Tibial artery (tissue), 4 donors: ENCODE measurements around the gene C1orf198.

Source experiments
- DNase-seq, 2 donors: peaks; one replicate each; pipeline ENCODE4 v3.0.0-alpha.2; 2019
- H3K27ac ChIP-seq, 2 donors: fragments of 200-600 bp; sonication (generic) in 1 of 2; 1 replicate in 1 of 2; 2 replicates in 1 of 2; pipeline ENCODE4 v1.5.1; 2018 to 2019; ENCODE audit warnings: mild to moderate bottlenecking in 1 of 2
- H3K27me3 ChIP-seq, 2 donors: fragments of 200-600 bp; sonication (generic) in 1 of 2; one replicate each; pipeline versions ENCODE4 v1.5.1 to v1.6.0; 2016 to 2019
- H3K36me3 ChIP-seq, 3 donors: fragments of 200-600 bp; sonication (generic) in 2 of 3; one replicate each; pipeline ENCODE4 v1.5.1; 2016 to 2019; ENCODE audit warnings: mild to moderate bottlenecking in 2 of 3
- H3K4me1 ChIP-seq, 4 donors: fragments of 200-600 bp; sonication (generic) in 2 of 4; 1 replicate in 3 of 4; 2 replicates in 1 of 4; pipeline ENCODE4 v1.5.1; 2016 to 2019
- H3K4me3 ChIP-seq, 2 donors: fragments of 200-600 bp; sonication (generic) in 1 of 2; 1 replicate in 1 of 2; 2 replicates in 1 of 2; pipeline ENCODE4 v1.5.1; 2018 to 2019; ENCODE audit warnings: mild to moderate bottlenecking in 2 of 2
- H3K9me3 ChIP-seq, 3 donors: fragments of 200-600 bp; sonication (generic) in 1 of 3; one replicate each; pipeline ENCODE4 v1.5.1; 2016 to 2019
- intact Hi-C: fragments of 100-400 bp; cut with DNase I; formaldehyde crosslinking; loops from one replicate; pipeline ENCODE4 v1.15.0; 2023; ENCODE audit warnings: low total_unique reads
- TF ChIP-seq, protein P1 (sequence below), 2 experiments: fragments of 200-600 bp in 1 of 2; fragments of 450-650 bp in 1 of 2; IDR thresholded peaks; one replicate each; pipeline ENCODE4 v1.5.1; 2017 to 2019; ENCODE audit warnings: antibody characterized with exemption in 2 of 2, mild to moderate bottlenecking in 1 of 2, moderate library complexity in 1 of 2

The C1orf198 gene

DNA sequence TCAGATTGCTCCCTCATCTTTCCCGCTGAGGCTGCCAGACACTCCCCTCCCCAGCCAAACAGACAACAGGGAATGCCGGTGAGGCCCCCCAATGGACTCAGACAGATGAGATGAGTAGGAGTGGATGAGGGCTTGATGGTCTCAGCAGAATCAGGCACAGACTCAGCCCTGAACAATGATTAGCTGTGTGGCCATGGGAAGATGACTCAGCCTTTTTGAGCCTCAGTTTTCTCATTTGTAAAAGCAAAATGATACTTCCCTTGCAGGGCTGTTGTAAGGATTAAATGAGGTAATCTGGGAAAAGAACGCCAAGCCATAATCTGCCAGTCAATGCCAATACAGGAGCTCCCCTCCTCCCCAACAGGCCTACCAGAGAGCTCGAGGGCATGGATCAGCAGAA is 12.4 kb downstream of the C1orf198 start:
- H3K4me3 ChIP-seq: no peak overlapping the region
- DNase-seq: no peak
- peaks cover 13 to 37% (median 17%) of the 10 kb centered on the region in 3 donors for H3K36me3 ChIP-seq
- intact Hi-C loops: no loop called here
- peak overlapping the region; percentile 89 to 97 for H3K27ac ChIP-seq
- peaks cover 0 to 97% (median 75%) of the 10 kb centered on the region in 4 donors for H3K4me1 ChIP-seq
- H3K9me3 ChIP-seq: no peaks in the 10 kb centered on the region
- TF ChIP-seq, protein P1, sequence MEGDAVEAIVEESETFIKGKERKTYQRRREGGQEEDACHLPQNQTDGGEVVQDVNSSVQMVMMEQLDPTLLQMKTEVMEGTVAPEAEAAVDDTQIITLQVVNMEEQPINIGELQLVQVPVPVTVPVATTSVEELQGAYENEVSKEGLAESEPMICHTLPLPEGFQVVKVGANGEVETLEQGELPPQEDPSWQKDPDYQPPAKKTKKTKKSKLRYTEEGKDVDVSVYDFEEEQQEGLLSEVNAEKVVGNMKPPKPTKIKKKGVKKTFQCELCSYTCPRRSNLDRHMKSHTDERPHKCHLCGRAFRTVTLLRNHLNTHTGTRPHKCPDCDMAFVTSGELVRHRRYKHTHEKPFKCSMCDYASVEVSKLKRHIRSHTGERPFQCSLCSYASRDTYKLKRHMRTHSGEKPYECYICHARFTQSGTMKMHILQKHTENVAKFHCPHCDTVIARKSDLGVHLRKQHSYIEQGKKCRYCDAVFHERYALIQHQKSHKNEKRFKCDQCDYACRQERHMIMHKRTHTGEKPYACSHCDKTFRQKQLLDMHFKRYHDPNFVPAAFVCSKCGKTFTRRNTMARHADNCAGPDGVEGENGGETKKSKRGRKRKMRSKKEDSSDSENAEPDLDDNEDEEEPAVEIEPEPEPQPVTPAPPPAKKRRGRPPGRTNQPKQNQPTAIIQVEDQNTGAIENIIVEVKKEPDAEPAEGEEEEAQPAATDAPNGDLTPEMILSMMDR (IDR thresholded peaks at IDR 0.05): no peak
- H3K27me3 ChIP-seq: no peaks in the 10 kb centered on the region

DNA sequence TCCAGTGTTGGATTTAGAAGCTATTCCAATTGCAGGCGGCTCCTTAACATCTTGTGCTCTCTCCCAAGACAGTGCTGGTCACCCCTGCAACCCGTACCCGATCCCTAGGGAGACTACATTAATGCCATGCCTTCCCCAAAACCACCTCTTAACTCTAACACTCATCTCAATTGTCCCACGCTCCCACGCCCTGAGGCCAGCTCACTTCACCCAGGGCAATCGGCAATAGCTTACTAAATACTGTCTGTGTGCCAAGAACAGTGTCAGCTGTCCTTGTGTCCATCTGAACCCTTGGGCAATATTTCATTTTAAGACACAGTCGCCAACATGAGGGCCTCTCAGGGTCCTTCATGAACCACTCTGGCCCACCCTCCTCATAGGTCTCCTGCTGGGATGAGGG is 13.9 kb downstream of the C1orf198 start:
- H3K36me3 ChIP-seq: peaks cover 13 to 37% (median 17%) of the 10 kb centered on the region in 3 donors
- H3K27me3 ChIP-seq: no peaks in the 10 kb centered on the region
- peak overlapping the region; percentile 89 to 97 for H3K27ac ChIP-seq
- no peak overlapping the region for H3K4me3 ChIP-seq
- H3K4me1 ChIP-seq: peaks cover 5 to 97% (median 78%) of the 10 kb centered on the region in 4 donors
- H3K9me3 ChIP-seq: no peaks in the 10 kb centered on the region
- DNase-seq: no peak
- intact Hi-C loops: no loop called here
- TF ChIP-seq, protein P1 (IDR thresholded peaks at IDR 0.05): no peak

DNA sequence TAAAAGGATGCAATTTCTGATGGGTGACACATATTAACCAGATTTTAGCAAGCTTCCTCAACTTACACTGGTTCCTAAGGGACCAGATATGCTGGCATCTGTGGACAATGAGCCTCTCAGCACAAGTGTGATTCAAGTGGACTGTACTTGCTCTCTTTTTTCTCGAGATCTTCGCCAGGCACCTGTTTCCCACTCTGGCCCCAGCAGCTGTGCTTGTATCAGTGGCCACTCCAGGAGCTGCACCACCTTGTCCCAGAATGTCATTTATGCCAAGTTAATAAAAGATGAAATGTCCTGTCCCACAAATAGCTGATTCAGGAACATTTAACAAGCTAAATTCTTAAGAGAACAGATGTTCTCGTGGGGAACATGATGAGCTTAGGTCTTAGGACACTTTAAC is 14.6 kb downstream of the C1orf198 start:
- Histone ChIP-seq H3K4me1 (peaks cover 5 to 96% (median 78%) of the 10 kb centered on the region in 4 donors), H3K27me3 (no peaks in the 10 kb centered on the region), H3K9me3 (no peaks in the 10 kb centered on the region), H3K4me3 (no peak overlapping the region), H3K36me3 (peaks cover 13 to 37% (median 17%) of the 10 kb centered on the region in 3 donors), H3K27ac (peak overlapping the region; percentile 89 to 97)
- TF ChIP-seq, protein P1 (IDR thresholded peaks at IDR 0.05): no peak
- intact Hi-C loops: no loop called here
- DNase-seq: no peak

DNA sequence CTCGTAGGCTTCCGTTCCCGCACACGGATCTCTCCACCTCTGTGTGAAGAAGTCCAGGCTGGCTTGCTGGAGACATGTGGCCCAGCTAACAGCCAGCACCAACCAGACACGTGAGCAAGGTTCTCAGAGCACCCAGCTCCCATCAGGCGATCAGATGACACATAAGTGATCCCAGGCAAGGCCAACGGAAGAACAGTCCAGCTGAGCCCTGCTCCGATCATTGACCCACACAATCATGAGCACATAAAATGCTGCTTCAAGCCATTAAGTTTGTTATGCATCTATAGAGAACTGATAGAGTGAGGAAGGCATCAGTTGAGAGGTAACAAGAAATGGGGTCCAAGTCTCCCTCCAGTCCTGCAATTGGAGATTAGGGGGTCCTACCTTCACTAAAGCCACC is 15.4 kb downstream of the C1orf198 start:
- H3K9me3 ChIP-seq: no peaks in the 10 kb centered on the region
- DNase-seq: no peak
- intact Hi-C loops: no loop called here
- H3K27me3 ChIP-seq: no peaks in the 10 kb centered on the region
- H3K4me1 ChIP-seq: peaks cover 5 to 96% (median 77%) of the 10 kb centered on the region in 4 donors
- H3K4me3 ChIP-seq: no peak overlapping the region
- TF ChIP-seq, protein P1 (IDR thresholded peaks at IDR 0.05): no peak
- H3K36me3 ChIP-seq: peaks cover 13 to 37% (median 17%) of the 10 kb centered on the region in 3 donors
- peak overlapping the region; percentile 89 to 97 for H3K27ac ChIP-seq

DNA sequence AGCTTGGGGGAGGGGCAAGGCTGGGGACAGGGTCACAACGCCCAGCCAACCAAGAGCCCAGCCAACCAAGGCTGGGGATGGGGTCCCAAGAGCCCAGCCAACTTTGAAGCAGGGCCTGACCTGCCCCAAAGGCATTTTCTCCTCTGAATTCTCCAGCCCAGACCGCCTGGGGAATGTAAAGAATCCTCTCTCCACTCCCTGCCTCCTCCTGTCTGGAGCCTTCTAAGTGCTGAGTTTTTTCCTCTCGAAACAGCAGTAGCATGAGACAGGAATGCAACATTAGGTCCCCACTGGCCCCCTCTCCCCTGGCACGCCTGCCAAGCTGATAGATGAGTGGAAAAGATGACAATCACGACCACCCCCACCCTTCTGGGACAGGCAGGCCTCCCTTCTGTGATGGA is 17.0 kb downstream of the C1orf198 start:
- peak overlapping the region; percentile 89 to 97 for H3K27ac ChIP-seq
- no peaks in the 10 kb centered on the region for H3K27me3 ChIP-seq
- intact Hi-C loops: no loop called here
- H3K36me3 ChIP-seq: peaks cover 13 to 37% (median 17%) of the 10 kb centered on the region in 3 donors
- DNase-seq: no peak
- H3K9me3 ChIP-seq: no peaks in the 10 kb centered on the region
- TF ChIP-seq, protein P1 (IDR thresholded peaks at IDR 0.05): no peak
- H3K4me3 ChIP-seq: no peak overlapping the region
- peaks cover 5 to 95% (median 70%) of the 10 kb centered on the region in 4 donors for H3K4me1 ChIP-seq

DNA sequence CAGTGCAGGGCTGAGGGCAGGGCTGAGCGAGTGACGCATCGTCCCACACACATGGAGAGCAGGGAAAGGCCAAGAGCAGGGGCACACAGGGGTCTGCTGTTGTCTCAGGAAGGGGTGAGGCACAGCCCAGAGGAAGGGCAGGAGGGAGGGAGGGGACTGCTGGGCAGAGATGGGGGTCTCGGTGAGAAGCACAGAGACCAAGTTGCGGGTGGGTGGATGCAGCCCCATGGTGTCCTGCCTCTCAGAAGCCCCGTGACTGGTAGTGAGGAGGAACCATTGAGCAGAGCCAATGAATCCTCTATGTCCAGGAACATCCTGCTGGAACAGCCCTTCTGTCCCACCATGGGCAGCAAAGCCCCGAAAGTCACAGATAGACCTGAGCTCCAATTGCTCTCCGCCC is 17.8 kb downstream of the C1orf198 start:
- H3K9me3 ChIP-seq: no peaks in the 10 kb centered on the region
- peak overlapping the region; percentile 89 to 97 for H3K27ac ChIP-seq
- H3K27me3 ChIP-seq: no peaks in the 10 kb centered on the region
- peaks cover 5 to 95% (median 62%) of the 10 kb centered on the region in 4 donors for H3K4me1 ChIP-seq
- no peak for DNase-seq
- H3K36me3 ChIP-seq: peaks cover 13 to 37% (median 17%) of the 10 kb centered on the region in 3 donors
- intact Hi-C loops: no loop called here
- H3K4me3 ChIP-seq: no peak overlapping the region
- TF ChIP-seq, protein P1 (IDR thresholded peaks at IDR 0.05): no peak
